DMS153 treated with DMSO at 0.1 percent for 48 hours (cell line): ENCODE data around the gene LONP1.

ENCODE experiments used
- DNase-seq: peaks from one replicate; lab custom pipeline; 2025; ENCODE audit not compliant: unreplicated experiment; lab: John Stamatoyannopoulos, UW

LONP1 gene

GRCh38 chr19:5651361-5651760, 68.6 kb downstream of the LONP1 start:
- no peak for DNase-seq

GRCh38 chr19:5648464-5648863, 71.5 kb downstream of the LONP1 start:
- no peak for DNase-seq

DNA sequence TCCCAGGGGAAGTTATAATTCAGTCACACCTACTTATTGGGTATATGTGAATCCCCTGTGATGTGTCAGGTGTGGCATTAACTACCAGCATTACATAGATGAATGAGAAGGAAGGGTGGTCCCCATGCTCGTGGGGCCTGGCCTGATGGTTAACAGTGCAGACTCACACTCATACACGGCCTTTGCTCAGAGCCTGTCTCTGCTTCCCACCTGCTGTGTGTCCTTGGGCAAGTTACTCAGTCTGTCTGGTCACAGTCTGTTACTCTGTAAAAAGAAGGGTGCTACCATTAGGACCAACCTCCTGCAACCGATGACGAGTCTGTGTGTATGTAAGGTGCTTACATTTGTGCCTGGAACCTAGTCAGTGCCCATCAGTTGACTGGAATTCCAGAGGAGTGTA, 73.2 kb downstream of the LONP1 start:
- DNase-seq, result no peak

DNA sequence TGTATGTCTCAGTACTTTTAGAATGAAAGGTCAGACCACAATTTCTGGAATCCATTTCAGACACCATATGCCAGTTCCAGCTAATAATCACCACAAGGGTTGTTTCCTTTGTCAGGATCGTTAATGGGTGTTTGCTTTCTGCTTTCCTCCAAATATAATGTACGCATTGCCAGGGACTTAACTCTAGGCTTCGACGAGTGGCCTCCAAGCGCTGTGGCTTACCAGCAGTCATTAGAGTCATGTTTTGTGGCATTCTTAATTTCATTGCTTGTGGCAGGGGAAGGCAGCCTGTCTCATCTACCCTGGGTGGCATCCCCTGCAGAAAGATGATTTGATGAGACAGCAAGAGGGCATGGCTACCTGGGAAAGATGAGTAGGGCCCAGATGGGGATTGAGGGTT, 74.5 kb downstream of the LONP1 start:
- DNase-seq, result peak; percentile 67

DNA sequence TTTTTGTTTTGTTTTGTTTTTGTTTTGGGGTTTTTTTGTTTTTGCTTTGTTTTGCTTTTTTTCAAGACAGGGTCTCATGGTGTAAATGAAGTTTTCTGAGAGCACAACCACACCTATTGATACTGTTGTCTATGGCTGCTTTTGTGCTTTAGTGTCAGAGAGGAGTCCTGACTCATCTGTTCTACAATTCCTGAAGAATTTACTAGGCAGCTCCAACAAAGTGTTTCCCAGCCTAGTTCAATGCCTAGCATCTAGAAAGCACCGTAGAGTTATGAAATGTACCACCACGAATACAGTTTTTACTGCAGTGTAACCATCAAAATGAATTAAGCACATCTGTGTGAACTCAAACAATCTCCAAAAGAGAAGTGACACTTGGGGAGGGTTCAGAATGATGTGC, 75.9 kb downstream of the LONP1 start:
- DNase-seq, result no peak

DNA sequence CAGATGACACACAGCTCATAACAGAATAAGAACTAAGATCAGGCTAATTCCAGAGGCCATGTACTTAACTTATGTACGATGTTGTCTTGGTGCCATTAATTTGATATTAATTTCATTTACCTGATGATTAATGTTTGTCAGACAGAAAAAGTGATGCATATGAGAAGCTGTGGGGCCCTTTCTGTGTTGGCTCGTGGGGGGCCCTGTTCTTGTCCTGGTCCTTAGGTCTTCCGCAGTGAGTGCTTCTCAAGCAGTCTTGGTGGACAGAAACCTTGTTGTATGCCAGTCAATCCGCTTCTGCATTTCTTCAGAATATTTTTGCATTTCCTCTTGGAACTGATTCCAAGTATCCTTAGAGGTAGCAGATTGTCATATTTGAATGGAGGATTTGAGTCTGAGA, 76.9 kb downstream of the LONP1 start:
- DNase-seq, result no peak

- no peak for DNase-seq
These were observed 77.7 kb downstream of the LONP1 start for GRCh38 chr19:5642204-5642603.
